SU-DHL-6 (cell line): Measurements from ENCODE around the gene RFK.

Experiments used
- EZH2phosphoT487 ChIP-seq: fragments of 200-600 bp; sonication (generic), shearing (Covaris generic); conservative IDR thresholded peaks from 2 replicates; pipeline ENCODE4 v1.6.1; 2018; ENCODE audit warnings: mild to moderate bottlenecking, antibody characterized with exemption, low read length, moderate library complexity, mixed read lengths
- TF ChIP-seq, protein P1 (sequence below): fragments of 200-600 bp; sonication (generic); IDR thresholded peaks from one replicate; pipeline ENCODE4 v1.5.1; 2017; ENCODE audit warnings: antibody characterized with exemption, mild to moderate bottlenecking, low read length, moderate library complexity; ENCODE audit not compliant: insufficient read depth, poor library complexity, severe bottlenecking

DNA sequence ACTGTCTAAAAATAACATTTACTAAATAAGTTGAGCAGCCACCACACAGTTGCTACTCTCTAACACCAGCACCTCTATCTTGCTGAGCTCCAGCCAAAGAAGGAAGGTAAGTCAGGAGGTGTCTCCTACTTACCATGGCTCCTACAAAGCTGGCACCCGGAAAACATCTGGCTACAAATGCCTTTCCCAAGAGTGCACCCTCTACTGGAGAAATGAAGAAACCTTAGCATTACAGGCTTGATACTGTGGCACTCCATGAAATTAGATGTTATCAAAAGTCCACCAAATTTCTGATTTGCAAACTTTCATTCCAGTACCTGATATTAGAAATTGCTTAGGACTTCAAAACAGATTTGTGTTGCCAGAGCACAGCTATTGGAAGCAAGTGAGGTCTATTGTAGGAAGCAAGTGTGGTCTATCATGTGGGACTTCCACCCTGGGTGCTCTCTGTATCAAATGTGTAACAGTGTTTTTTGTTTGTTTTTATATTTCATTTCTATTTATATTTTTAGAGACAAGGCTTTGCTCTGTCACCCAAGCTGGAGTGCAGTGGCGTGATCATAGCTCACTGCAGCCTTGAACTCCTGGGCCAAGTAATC, 25.7 kb upstream of the RFK start:
- no peak for TF ChIP-seq EZH2phosphoT487
- TF ChIP-seq, protein P1, sequence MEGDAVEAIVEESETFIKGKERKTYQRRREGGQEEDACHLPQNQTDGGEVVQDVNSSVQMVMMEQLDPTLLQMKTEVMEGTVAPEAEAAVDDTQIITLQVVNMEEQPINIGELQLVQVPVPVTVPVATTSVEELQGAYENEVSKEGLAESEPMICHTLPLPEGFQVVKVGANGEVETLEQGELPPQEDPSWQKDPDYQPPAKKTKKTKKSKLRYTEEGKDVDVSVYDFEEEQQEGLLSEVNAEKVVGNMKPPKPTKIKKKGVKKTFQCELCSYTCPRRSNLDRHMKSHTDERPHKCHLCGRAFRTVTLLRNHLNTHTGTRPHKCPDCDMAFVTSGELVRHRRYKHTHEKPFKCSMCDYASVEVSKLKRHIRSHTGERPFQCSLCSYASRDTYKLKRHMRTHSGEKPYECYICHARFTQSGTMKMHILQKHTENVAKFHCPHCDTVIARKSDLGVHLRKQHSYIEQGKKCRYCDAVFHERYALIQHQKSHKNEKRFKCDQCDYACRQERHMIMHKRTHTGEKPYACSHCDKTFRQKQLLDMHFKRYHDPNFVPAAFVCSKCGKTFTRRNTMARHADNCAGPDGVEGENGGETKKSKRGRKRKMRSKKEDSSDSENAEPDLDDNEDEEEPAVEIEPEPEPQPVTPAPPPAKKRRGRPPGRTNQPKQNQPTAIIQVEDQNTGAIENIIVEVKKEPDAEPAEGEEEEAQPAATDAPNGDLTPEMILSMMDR = peak; percentile 58
